Jurkat, Clone E6-1 (cell line): ENCODE measurements around the gene NAA20. TPM values are rescaled to one million over a fixed set of nuclear protein-coding genes. Genes with fewer than 3 reads are reported as not detected.

Source experiments
- DNase-seq: peaks from one replicate; pipeline ENCODE4 v3.0.0-alpha.2; 2011; ENCODE audit warnings: low read depth, low spot score
- H3K4me3 ChIP-seq: 2 replicates; pipeline ENCODE4 v1.5.1; 2011; ENCODE audit warnings: mild to moderate bottlenecking, low read length, control low read depth, moderate library complexity
- polyA plus RNA-seq: library from polyadenylated mRNA; unstranded; fragments of >200 nt; gene quantifications from one replicate; pipeline ENCODE4 v1.2.1, GENCODE V29; 2012; ENCODE audit warnings: missing spikeins; ENCODE audit not compliant: insufficient read length, insufficient read depth

Gene NAA20
- polyA plus RNA-seq, result 118 TPM

- DNase-seq, result peak; percentile 81
- peak within 1 kb of the TSS; percentile 85 for H3K4me3 ChIP-seq
Measured at GRCh38 chr20:20017001-20017843, at the start of gene NAA20. Gene NAA20, plus strand, starts transcription at chr20:20017362. Its CDS starts 35 bp downstream, at chr20:20017397.

GRCh38 chr20:19967445-19967844 lies 49.7 kb upstream of the NAA20 start:
- no peak for DNase-seq
- no peak overlapping the region for H3K4me3 ChIP-seq

GRCh38 chr20:19968028-19968427 lies 49.1 kb upstream of the NAA20 start:
- no peak for DNase-seq
- H3K4me3 ChIP-seq, result no peak overlapping the region

- peak; percentile 10 for DNase-seq
Measured at GRCh38 chr20:19968466-19969073, 48.6 kb upstream of the NAA20 start.

GRCh38 chr20:19969106-19969505 lies 48.1 kb upstream of the NAA20 start:
- DNase-seq, result no peak
- H3K4me3 ChIP-seq, result no peak overlapping the region

More at GRCh38 chr20:19968466-19969073, 48.6 kb upstream of the NAA20 start:
- no peak overlapping the region for H3K4me3 ChIP-seq

GRCh38 chr20:19969507-19970255 lies 47.5 kb upstream of the NAA20 start:
- H3K4me3 ChIP-seq, result no peak overlapping the region
- no peak for DNase-seq

GRCh38 chr20:19970256-19970765 lies 46.9 kb upstream of the NAA20 start:
- no peak overlapping the region for H3K4me3 ChIP-seq
- DNase-seq, result no peak

GRCh38 chr20:19971116-19971515 lies 46.0 kb upstream of the NAA20 start:
- no peak for DNase-seq
- H3K4me3 ChIP-seq, result no peak overlapping the region

- no peak overlapping the region for H3K4me3 ChIP-seq
- DNase-seq, result peak; percentile 25
Measured at GRCh38 chr20:19973961-19974629, 43.1 kb upstream of the NAA20 start.

GRCh38 chr20:19974630-19975435 lies 42.3 kb upstream of the NAA20 start:
- DNase-seq, result no peak

GRCh38 chr20:19975436-19975799 lies 41.7 kb upstream of the NAA20 start:
- DNase-seq, result no peak
- no peak overlapping the region for H3K4me3 ChIP-seq

More at GRCh38 chr20:19974630-19975435, 42.3 kb upstream of the NAA20 start:
- H3K4me3 ChIP-seq, result no peak overlapping the region

GRCh38 chr20:19975901-19976300 lies 41.3 kb upstream of the NAA20 start:
- no peak overlapping the region for H3K4me3 ChIP-seq
- no peak for DNase-seq

- H3K4me3 ChIP-seq, result no peak overlapping the region
- DNase-seq, result peak; percentile 18
Measured at GRCh38 chr20:19976595-19977372, 40.4 kb upstream of the NAA20 start.

- no peak for DNase-seq
Measured at GRCh38 chr20:19977373-19977770, 39.8 kb upstream of the NAA20 start.

GRCh38 chr20:19978511-19979210 lies 38.5 kb upstream of the NAA20 start:
- no peak for DNase-seq
- no peak overlapping the region for H3K4me3 ChIP-seq

More at GRCh38 chr20:19977373-19977770, 39.8 kb upstream of the NAA20 start:
- H3K4me3 ChIP-seq, result no peak overlapping the region

- H3K4me3 ChIP-seq, result no peak overlapping the region
Measured at GRCh38 chr20:19981031-19981451, 36.1 kb upstream of the NAA20 start.

GRCh38 chr20:19986419-19986818 lies 30.7 kb upstream of the NAA20 start:
- H3K4me3 ChIP-seq, result no peak overlapping the region
- DNase-seq, result no peak

More at GRCh38 chr20:19981031-19981451, 36.1 kb upstream of the NAA20 start:
- DNase-seq, result no peak
